ENCODE results near the gene C10orf90. TPM values are rescaled to one million over a fixed set of nuclear protein-coding genes. Genes with fewer than 3 reads are reported as not detected.

The C10orf90 gene
- total and polyA plus RNA-seq, 2 donors (not counting 3 experiments of a cell fraction or from before 2014, with no cell fraction given): not detected

DNA sequence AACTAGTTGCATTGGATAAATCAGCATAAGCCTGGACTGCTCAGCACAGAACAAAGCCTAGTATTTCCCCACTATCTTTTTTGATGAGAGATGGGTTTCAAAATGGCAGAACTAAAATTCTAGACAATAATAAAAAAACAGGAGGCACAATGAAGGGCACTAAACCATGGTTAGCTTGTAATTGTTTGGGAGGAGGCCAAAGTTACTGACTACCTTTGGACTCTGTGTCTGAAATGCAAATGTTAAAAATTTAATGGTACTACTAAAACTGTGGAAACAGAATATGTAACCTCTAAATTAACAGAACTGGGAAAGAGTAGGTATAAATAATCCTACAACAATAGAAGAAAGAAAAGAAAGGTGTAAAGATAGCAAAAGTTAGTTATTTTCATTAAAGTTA, 295.2 kb downstream of the C10orf90 start:
- Histone ChIP-seq H2AFZ (ENCODE audit: low read depth, low read length) (no peak overlapping the region), H3K27ac (ENCODE audit: insufficient read depth, low read depth, low read length) (no peak overlapping the region), H3K36me3 (ENCODE audit: control insufficient read depth in 2 of 2, extremely low read depth in 1 of 2, insufficient read depth in 2 of 2, low read length in 2 of 2) (no peaks in the 10 kb centered on the region), H3K9me1 (replicated peaks; ENCODE audit: control insufficient read depth, extremely low read depth, insufficient read depth, low read length) (no peaks in the 10 kb centered on the region), H3K9ac (replicated peaks; ENCODE audit: extremely low read depth, insufficient read depth, low read length) (no peak overlapping the region), H3K79me2 (ENCODE audit: control insufficient read depth, insufficient read depth, low read length) (no peaks in the 10 kb centered on the region), H3K9me3 (replicated peaks; ENCODE audit: control insufficient read depth, insufficient read depth, low read length) (no peaks in the 10 kb centered on the region), H3K4me1 (ENCODE audit: control insufficient read depth, extremely low read depth, insufficient read depth, low read length) (no peaks in the 10 kb centered on the region), H3K4me2 (ENCODE audit: insufficient read depth, low read length) (no peak overlapping the region), H4K20me1 (replicated peaks; ENCODE audit: control insufficient read depth, extremely low read depth, insufficient read depth, low read length) (no peaks in the 10 kb centered on the region), H3K27me3 (ENCODE audit: control insufficient read depth in 2 of 2, insufficient read depth in 2 of 2, low read length in 2 of 2) (no peaks in the 10 kb centered on the region), H3K4me3 (replicated peaks in 1 of 3; ENCODE audit: insufficient read depth in 1 of 3, low read depth in 1 of 3, low read length in 3 of 3) (no peak overlapping the region)
- BruUV-seq (replicated peaks): no TSS peak
- dilution Hi-C loops (cut with MboI; ENCODE audit: extremely low pct_ligation_motif_present, low sequenced_read_pairs): no loop called here
- DNase-seq (ENCODE audit: low read depth, low spot score) (no peak), FAIRE-seq (no peak)
- CTCF ChIA-PET: no interaction called here
- POLR2A ChIA-PET: no interaction called here
- TF ChIP-seq FOS (IDR thresholded peaks at IDR 0.05; ENCODE audit: borderline replicate concordance, insufficient read depth, low read length) (no peak), JUN (IDR thresholded peaks at IDR 0.05; ENCODE audit: borderline replicate concordance, insufficient read depth, insufficient read length, low read depth) (no peak), POLR2AphosphoS5 (IDR thresholded peaks at IDR 0.05; ENCODE audit: insufficient read depth, low read depth, low read length) (no peak)
- intact Hi-C loops (cut with micrococcal nuclease): no loop called here

Other genes starting within 250 kb of the C10orf90 start
- gene DOCK1, start 234.7 kb upstream of the C10orf90 start, total RNA-seq: 78.7 and 83.1 TPM in 2 replicates
- 15.6 and 22.5 TPM in 2 replicates for gene DOCK1, start 234.7 kb upstream of the C10orf90 start, polyA plus RNA-seq